NCI-H345 treated with DMSO at 0.1 percent for 48 hours (cell line): ENCODE measurements around the gene GPATCH2L.

ENCODE experiments used
- DNase-seq: peaks from one replicate; lab custom pipeline; 2025; ENCODE audit not compliant: unreplicated experiment; lab: John Stamatoyannopoulos, UW

Gene GPATCH2L

GRCh38 chr14:76195003-76195402, 43.3 kb downstream of the GPATCH2L start:
- DNase-seq, result no peak

DNA sequence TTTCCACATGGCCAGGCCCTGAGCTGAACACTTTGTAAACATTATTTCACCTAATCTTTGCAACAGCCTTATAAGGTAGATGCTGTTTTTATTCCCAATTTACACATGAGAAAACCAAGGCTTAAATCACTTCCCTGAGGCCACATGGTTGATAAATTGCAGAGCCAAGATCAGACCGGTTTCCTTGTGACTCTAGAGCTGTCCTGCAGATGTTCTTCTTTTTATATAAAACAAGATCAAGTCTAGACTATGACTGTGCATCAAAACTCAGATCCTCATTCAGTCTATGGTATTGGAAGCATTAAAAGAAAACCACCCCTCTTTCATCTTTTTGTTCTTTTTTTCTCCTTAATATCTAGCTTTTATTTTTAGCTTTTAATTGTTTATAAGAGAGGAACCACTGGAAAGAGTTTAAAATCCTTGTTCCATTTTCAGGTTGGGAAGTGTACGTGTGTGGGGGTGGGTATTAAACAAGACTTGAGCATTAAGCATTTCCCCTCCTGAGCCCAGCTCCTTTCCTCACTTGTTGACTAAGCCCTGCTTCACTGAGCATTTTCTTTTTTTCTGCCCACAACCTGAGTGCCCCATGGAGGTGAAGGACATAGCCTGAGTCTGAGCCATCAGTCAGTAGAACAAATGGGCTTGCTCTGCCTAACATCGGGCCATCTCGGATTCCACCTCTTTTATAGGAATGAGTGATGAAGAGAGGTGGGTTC, 45.4 kb downstream of the GPATCH2L start:
- no peak for DNase-seq

- DNase-seq, result no peak
These were observed 49.4 kb downstream of the GPATCH2L start for GRCh38 chr14:76201162-76201561.

DNA sequence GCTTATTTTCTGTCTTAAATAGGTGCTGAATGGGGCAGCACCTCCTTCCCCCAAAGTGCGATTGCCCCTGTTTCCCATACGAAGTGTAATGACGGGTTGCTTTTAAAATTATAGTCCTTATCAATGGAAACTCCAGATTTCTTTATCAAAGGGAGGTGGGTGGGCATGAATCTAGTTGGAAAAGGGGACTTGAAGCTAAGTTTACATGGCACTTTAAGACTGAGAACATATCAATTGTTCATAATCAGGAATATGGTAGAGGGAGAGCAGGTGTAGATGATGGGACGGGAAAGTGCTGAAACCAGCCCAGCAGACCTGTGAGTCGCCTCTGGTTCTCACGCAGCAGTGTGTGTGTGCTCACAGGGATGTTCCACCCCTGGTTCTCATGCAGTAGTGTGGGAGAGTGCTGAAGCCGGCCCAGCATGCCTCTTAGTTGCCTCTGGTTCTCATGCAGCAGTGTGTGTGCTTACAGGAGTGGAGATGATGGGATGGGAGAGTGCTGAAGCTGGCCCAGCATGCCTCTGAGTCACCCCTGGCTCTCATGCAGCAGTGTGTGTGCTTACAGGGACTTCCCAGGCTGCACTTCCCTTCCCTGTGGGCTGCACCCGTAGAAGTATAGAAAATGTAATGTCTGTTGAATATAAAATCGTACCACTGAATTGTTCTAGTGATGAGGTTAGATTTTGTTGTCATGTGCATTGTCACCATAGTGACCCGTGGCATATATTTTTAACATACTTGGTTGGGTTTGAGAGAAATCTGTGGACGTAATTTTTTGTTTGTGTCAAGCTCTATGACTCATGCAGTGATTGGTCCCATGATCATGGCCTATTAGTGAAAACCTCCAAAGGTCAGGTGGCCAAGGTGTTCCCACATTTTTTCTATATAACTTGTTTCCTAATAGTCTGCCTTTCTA, 51.6 kb downstream of the GPATCH2L start:
- no peak for DNase-seq

GRCh38 chr14:76204461-76205230, 52.9 kb downstream of the GPATCH2L start:
- DNase-seq, result no peak

- DNase-seq, result no peak
These were observed 54.0 kb downstream of the GPATCH2L start for GRCh38 chr14:76205708-76206107.

DNA sequence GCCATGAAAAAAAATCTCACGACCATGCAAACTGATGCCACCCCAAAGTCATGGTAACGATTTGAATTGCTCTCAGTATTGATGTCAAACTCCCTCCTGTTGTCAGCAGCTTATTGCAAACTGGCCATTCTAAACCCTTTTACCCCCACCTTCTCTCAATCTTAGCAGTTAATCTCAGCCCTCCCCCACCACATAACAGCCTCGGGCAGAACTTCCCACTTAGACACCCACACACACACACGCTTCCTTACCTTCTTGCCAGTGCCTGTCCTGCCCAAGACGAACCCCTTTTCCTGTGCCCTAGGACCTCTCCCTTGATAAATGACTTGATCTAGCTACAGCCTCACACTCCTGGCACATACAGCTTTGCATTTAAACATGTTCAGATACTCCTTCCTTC, 56.6 kb downstream of the GPATCH2L start:
- no peak for DNase-seq

DNA sequence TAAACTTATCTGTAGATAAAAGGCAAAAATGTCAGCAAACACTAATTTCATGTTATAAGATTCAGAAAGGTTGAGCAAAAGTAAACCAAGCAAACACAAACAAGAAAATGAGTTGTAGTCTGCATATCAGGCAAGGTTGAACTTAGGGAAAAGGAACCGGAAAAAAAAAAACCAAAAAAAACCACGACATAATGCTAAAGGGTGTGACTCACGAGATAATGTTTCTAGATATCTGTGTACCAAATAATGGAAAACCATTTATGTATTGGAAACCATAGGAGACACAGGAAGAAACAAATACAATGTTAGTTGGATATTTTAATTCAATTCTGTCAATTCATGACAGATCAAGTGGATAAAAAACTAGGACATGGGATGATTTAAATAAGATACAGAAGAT, 60.5 kb downstream of the GPATCH2L start:
- DNase-seq, result no peak

DNA sequence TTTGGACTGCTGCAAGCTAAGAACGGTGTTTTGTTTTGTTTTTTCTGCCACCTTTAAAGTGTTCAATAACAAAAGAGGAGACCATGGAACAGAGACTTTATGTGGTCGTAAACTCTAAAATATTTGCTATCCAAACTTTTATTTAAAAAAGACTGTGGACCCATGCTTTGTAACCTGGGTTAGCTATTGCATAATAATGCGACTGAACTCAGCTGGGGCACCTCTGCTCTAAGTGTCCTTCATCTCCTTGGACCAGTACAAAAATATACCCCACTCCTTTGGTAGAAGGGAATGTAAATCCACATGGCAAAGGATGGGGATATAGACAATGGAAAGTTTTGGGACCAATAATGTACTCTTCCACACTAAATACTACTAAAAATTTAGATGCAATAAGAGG, 65.5 kb downstream of the GPATCH2L start:
- DNase-seq, result no peak

GRCh38 chr14:76218662-76219061, 66.9 kb downstream of the GPATCH2L start:
- no peak for DNase-seq

GRCh38 chr14:76219873-76220272, 68.2 kb downstream of the GPATCH2L start:
- DNase-seq, result no peak

DNA sequence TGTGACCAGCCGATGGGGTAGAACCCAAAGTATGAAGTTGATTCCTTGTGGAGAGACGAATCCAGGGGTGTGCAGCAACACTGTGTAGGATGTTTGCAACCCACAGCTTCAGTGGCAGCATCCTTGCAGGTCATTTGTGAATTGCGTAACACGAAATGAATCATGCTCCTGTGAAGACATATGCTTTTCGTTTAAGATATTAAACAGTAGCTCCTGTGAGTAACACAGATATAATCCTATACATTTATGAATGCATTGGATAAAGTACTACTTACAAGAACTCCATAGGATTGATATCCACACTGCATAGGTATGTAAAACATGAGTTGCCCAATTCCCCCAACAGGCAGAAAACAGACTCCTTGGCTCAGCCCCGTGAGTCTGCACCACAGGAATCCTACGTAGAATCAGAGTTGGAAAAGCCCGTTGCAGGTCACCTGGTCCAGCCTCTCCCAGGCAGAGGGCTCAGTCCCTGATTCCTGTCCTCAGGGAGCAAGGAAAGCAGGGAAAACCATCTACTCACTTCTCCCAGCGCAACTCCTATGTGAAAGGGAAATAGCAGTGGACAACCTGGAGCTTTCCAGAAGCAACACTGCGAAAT, 75.8 kb downstream of the GPATCH2L start:
- no peak for DNase-seq

DNA sequence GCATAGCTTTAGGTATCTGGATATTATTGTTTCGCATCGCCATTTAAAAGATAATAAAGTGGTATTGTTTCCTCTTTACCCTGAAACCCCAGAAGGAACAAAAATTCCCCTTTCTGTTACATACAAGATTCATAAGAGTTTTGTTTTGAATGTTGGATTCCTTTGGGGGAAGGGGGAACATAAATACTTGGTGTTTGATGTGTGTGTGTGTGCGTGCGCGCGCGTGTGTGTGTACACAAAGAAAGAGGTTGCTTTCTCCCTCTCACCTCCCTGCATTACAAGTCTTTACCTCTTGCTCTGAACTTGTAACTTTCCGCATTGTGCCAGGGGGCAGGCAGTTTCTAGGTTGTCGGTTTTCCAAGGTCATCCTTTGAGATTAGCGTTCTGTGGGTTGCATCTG, 76.4 kb downstream of the GPATCH2L start:
- DNase-seq, result no peak

DNA sequence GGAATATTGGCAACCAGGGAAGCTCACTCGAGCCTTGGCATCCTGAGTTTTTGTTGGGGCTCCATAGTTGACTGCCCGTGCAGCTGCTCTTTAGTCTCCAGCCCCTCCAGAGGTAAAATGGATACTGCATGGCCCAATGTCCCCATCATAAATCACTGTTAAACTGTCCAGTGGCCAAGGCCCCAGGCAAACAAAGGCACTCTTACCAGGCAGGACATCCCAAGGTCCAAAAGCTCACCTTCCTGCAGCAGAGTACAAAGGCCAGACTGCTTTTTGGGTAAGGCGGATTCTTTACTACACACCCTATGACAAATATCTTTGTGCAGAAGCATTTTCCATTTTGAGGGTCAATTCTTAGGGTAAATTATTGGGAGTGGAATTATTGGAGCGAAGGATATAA, 81.1 kb downstream of the GPATCH2L start:
- DNase-seq, result no peak

DNA sequence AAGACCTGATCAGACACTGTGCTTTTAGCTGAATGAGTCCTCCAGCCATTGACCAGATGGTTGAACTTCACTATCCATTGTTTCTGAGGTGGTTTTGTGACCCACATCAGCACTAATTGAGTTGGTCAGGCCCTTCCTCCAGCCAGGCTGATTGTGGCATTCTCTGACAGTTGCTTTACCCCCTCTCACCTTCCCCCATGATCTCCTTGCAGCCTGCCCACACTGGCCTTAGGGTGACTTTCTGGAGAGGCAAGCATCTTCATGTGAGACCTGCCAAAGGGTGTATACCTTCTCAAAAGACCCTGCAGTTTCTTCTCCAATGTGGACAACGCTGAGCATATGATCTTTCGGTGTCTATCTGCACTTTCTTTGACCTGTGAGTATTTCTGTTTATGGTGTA, 83.9 kb downstream of the GPATCH2L start:
- no peak for DNase-seq

- DNase-seq, result no peak
These were observed 84.7 kb downstream of the GPATCH2L start for GRCh38 chr14:76236172-76237130.

GRCh38 chr14:76237349-76237990, 85.7 kb downstream of the GPATCH2L start:
- no peak for DNase-seq

DNA sequence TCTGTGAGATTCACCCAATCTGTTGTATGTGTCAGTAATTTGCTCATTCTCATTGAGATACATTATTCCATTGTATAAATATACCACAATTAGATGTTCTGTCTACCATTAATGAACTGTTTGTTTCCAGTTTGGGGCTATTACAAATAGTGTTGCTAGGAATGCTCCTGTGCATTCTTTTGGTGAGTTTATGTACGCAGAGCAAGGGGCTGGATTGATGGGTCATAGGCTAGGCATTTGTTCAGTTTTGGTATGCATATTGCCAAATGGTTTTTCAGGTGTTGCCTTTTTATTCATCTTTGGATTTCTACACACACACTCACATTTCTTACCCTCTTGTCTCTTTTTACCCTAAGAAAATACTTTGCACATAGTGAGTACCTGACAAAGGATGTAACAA, 93.4 kb downstream of the GPATCH2L start:
- DNase-seq, result no peak

GRCh38 chr14:76250302-76250701, 98.6 kb downstream of the GPATCH2L start:
- no peak for DNase-seq

GRCh38 chr14:76252471-76252870, 100.7 kb downstream of the GPATCH2L start:
- no peak for DNase-seq
